GM18502 (cell line): ENCODE measurements around the gene PHLDA3.
"Not testable (repeated sequence)": the region's sequence is repeated elsewhere in the genome, so short reads cannot be mapped to it uniquely, and the experiment has no call there.

Source experiments
- ATAC-seq: cut with Tn5 transposase; IDR thresholded peaks from one replicate; pipeline ENCODE4 v1.9.1; 2021; ENCODE audit warnings: mild to moderate bottlenecking; ENCODE audit not compliant: unreplicated experiment, poor library complexity

The PHLDA3 gene

GRCh38 chr1:201488830-201489589 is 20.0 kb upstream of the PHLDA3 start:
- ATAC-seq, result no peak

- ATAC-seq, result no peak
Observed at GRCh38 chr1:201487742-201488141, 18.8 kb upstream of the PHLDA3 start.

- ATAC-seq, result no peak
Observed at GRCh38 chr1:201486187-201486586, 17.2 kb upstream of the PHLDA3 start.

- ATAC-seq, result no peak
Observed at GRCh38 chr1:201485184-201485774, 16.3 kb upstream of the PHLDA3 start.

GRCh38 chr1:201483373-201483949 is 14.5 kb upstream of the PHLDA3 start:
- no peak for ATAC-seq

GRCh38 chr1:201482755-201483154 is 13.8 kb upstream of the PHLDA3 start:
- peak; percentile 36 for ATAC-seq

GRCh38 chr1:201481761-201482493 is 12.9 kb upstream of the PHLDA3 start:
- peak; percentile 77 for ATAC-seq

GRCh38 chr1:201481004-201481380 is 12.0 kb upstream of the PHLDA3 start:
- no peak for ATAC-seq

- ATAC-seq, result peak; percentile 68
Observed at GRCh38 chr1:201480231-201481003, 11.4 kb upstream of the PHLDA3 start.

GRCh38 chr1:201479201-201479730 is 10.3 kb upstream of the PHLDA3 start:
- ATAC-seq, result no peak

GRCh38 chr1:201478666-201479065 is 9.7 kb upstream of the PHLDA3 start:
- not testable (repeated sequence) for ATAC-seq

- ATAC-seq, result no peak
Observed at GRCh38 chr1:201476670-201477344, 7.8 kb upstream of the PHLDA3 start.

- no peak for ATAC-seq
Observed at GRCh38 chr1:201475915-201476669, 7.1 kb upstream of the PHLDA3 start.

- ATAC-seq, result no peak
Observed at GRCh38 chr1:201475130-201475529, 6.1 kb upstream of the PHLDA3 start.

- ATAC-seq, result no peak
Observed at GRCh38 chr1:201473296-201473695, 4.3 kb upstream of the PHLDA3 start.

- not testable (repeated sequence) for ATAC-seq
Observed at GRCh38 chr1:201472321-201472720, 3.3 kb upstream of the PHLDA3 start.

- ATAC-seq, result no peak
Observed at GRCh38 chr1:201471772-201472171, 2.8 kb upstream of the PHLDA3 start.

- ATAC-seq, result no peak
Observed at GRCh38 chr1:201470581-201470980, 1.6 kb upstream of the PHLDA3 start.

GRCh38 chr1:201469645-201470074 is 672 bp upstream of the PHLDA3 start:
- no peak for ATAC-seq
